ENCODE measurements around the gene RHOF.

DNA sequence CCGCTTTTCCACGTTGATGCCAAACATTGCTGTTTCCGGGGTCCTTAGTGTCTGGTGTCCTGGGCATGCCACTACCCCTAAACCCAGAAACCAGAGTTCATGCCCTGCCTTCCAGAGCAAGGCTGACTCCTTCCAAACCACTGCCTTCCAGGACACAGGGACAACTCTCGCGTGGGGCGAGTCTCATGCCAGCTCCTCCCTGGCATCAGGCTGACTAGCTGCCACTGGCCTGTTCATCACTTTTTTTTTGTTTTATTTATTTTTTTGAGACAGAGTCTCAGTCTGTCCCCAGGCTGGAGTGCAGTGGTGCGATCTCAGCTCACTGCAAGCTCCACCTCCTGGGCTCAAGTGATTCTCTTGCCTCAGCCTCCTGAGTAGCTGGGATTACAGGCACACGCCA lies 15.1 kb upstream of the RHOF start:
- TF ChIP-seq, protein P1, sequence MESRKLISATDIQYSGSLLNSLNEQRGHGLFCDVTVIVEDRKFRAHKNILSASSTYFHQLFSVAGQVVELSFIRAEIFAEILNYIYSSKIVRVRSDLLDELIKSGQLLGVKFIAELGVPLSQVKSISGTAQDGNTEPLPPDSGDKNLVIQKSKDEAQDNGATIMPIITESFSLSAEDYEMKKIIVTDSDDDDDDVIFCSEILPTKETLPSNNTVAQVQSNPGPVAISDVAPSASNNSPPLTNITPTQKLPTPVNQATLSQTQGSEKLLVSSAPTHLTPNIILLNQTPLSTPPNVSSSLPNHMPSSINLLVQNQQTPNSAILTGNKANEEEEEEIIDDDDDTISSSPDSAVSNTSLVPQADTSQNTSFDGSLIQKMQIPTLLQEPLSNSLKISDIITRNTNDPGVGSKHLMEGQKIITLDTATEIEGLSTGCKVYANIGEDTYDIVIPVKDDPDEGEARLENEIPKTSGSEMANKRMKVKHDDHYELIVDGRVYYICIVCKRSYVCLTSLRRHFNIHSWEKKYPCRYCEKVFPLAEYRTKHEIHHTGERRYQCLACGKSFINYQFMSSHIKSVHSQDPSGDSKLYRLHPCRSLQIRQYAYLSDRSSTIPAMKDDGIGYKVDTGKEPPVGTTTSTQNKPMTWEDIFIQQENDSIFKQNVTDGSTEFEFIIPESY (IDR thresholded peaks at IDR 0.05; ENCODE audit: extremely low read depth, insufficient replicate concordance, low read length), result no peak
- TF ChIP-seq, protein P2, sequence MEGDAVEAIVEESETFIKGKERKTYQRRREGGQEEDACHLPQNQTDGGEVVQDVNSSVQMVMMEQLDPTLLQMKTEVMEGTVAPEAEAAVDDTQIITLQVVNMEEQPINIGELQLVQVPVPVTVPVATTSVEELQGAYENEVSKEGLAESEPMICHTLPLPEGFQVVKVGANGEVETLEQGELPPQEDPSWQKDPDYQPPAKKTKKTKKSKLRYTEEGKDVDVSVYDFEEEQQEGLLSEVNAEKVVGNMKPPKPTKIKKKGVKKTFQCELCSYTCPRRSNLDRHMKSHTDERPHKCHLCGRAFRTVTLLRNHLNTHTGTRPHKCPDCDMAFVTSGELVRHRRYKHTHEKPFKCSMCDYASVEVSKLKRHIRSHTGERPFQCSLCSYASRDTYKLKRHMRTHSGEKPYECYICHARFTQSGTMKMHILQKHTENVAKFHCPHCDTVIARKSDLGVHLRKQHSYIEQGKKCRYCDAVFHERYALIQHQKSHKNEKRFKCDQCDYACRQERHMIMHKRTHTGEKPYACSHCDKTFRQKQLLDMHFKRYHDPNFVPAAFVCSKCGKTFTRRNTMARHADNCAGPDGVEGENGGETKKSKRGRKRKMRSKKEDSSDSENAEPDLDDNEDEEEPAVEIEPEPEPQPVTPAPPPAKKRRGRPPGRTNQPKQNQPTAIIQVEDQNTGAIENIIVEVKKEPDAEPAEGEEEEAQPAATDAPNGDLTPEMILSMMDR (IDR thresholded peaks at IDR 0.05 in 2 of 3, conservative IDR thresholded peaks at IDR 0.05 in 1 of 3; ENCODE audit: borderline replicate concordance in 1 of 3, insufficient read depth in 1 of 3, low read depth in 2 of 3, low read length in 2 of 3), result no peak
- TF ChIP-seq FOSL1 (IDR thresholded peaks at IDR 0.05; ENCODE audit: low read depth) (no peak), SRF (IDR thresholded peaks at IDR 0.05; ENCODE audit: low read depth) (no peak), ZNF274 (IDR thresholded peaks at IDR 0.05; ENCODE audit: low read depth, low read length) (no peak), EZH2 (IDR thresholded peaks at IDR 0.05) (no peak), POLR2AphosphoS5 (IDR thresholded peaks at IDR 0.05; ENCODE audit: low read depth, low read length) (no peak), POLR2A (IDR thresholded peaks at IDR 0.05; ENCODE audit: borderline replicate concordance, extremely low read depth, insufficient read depth, insufficient read length) (no peak)
- TF ChIP-seq, protein P3, sequence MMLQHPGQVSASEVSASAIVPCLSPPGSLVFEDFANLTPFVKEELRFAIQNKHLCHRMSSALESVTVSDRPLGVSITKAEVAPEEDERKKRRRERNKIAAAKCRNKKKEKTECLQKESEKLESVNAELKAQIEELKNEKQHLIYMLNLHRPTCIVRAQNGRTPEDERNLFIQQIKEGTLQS (IDR thresholded peaks at IDR 0.05), result no peak

All from HCT116 (cell line).